ENCODE results near the gene RAMP2.
"Not testable (repeated sequence)": the region's sequence is repeated elsewhere in the genome, so short reads cannot be mapped to it uniquely, and the experiment has no call there.

RAMP2 gene

DNA sequence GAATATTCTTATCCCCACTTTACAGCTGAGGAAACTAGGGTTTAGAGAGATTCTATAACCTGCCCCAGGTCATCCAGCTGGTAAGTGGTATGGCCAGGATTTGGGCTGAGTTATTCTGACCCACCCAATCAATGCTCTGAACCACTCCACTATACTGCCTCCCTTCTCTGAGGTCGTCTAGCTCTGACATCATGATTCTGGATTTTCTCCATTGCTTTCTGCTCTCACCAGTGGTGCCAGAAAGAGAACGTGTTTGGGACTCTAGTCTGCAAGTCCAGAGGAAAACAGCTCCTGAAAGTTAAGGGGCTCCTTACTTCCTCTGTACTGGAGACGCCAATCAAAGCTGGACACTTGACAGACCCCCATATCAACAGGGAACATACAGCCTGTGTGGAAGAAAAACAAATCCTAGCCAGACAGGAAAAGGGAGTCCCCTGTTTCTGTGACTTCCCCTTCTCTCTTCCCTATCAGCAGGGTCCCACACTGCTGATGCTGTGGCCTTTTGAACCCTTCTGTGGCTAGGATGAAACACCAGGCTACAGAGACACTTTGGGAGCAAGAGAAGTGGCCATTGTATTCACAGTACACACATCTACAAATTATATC, 10.2 kb upstream of the RAMP2 start:
- no peaks in the 10 kb centered on the region for H3K36me3 Mint-ChIP-seq
- H3K9me3 Mint-ChIP-seq = no peaks in the 10 kb centered on the region
- H3K4me1 Mint-ChIP-seq = no peaks in the 10 kb centered on the region
- CTCF ChIA-PET = interaction anchor here (1.1 to 2.8 kb wide), 2 partner anchors 10 to 13 kb away, joined by 3 to 10 read pairs; partner anchors contain the start of gene RAMP2
- H3K4me3 Mint-ChIP-seq = no peak overlapping the region
- peaks cover 85% of the 10 kb centered on the region for H3K27me3 Mint-ChIP-seq
- no peak for DNase-seq
- H3K27ac Mint-ChIP-seq = no peak overlapping the region

DNA sequence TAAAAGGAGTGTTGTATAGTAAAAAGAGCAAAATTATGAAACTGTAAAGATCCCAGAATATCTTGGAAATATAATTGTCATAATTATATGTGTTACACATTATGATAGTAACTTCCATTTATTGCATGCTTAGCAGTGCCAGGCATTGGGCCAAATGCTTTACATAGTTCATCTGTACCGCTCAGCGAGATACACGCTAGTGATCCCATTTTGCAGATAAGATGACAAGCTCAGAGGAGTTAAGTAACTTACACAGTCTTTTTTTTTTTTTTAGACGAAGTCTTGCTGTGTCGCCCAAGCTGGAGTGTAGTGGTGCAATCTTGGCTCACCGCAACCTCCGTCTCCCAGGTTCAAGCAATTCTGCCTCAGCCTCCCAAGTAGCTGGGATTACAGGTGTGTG, 9.4 kb upstream of the RAMP2 start:
- Mint-ChIP-seq H3K4me3 (no peak overlapping the region), H3K27me3 (peaks cover 85% of the 10 kb centered on the region), H3K9me3 (no peaks in the 10 kb centered on the region), H3K27ac (no peak overlapping the region), H3K36me3 (no peaks in the 10 kb centered on the region), H3K4me1 (no peaks in the 10 kb centered on the region)
- no peak for DNase-seq
- CTCF ChIA-PET = interaction anchor here (2.8 kb wide), 1 partner anchor 12 kb away, joined by 10 read pairs; no protein-coding TSS in a partner anchor

- CTCF ChIA-PET = no interaction called here
- H3K9me3 Mint-ChIP-seq = no peaks in the 10 kb centered on the region
- no peaks in the 10 kb centered on the region for H3K4me1 Mint-ChIP-seq
- H3K27ac Mint-ChIP-seq = no peak overlapping the region
- H3K36me3 Mint-ChIP-seq = no peaks in the 10 kb centered on the region
- no peak for DNase-seq
- peaks cover 89% of the 10 kb centered on the region for H3K27me3 Mint-ChIP-seq
- no peak overlapping the region for H3K4me3 Mint-ChIP-seq
Observed at GRCh38 chr17:42754782-42755181, 6.2 kb upstream of the RAMP2 start.

DNA sequence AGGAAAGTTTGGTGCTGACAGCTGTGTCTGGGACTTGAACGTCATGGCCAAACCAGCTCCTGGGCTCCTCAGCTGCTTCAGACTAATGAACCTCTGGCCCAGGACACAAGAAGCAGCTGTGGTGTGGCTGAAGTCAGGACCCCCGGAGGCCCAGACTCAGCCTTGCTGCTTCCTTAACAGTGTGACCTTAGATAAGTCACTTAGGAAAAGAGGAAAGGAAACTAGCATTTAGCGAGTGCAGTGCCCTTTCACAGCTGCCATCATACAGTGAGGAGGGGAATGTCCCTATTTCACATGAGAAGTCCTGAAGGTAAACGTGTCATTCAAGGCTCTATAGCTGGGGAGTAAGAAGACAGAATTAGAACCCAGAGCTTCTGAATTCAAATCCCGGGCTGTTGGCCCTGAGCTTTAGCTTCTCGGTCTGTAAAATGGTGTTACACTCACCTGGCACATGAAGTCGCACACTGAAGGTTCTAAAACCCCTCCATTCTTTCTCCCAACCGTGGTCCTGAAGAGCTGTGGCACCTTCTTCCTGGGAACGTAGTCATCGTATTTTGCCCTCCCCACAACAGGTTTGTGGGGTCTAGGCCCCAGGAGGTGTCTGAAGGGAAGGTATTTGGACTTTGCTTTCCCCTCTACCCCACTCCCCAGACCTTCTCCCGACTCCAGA, 910 bp upstream of the RAMP2 start:
- CTCF ChIA-PET = interaction anchor here (1.0 to 5.3 kb wide), 3 partner anchors 10 to 182 kb away, joined by 3 to 77 read pairs (median 3); partner anchors contain the start of gene PSMC3IP
- Mint-ChIP-seq H3K27me3 (peaks cover 92% of the 10 kb centered on the region), H3K4me3 (no peak overlapping the region), H3K4me1 (peaks cover 12% of the 10 kb centered on the region), H3K27ac (no peak overlapping the region), H3K9me3 (no peaks in the 10 kb centered on the region), H3K36me3 (no peaks in the 10 kb centered on the region)
- DNase-seq = no peak

GRCh38 chr17:42761638-42762037, 611 bp downstream of the RAMP2 start:
- peak overlapping the region; percentile 28 for H3K4me3 Mint-ChIP-seq
- DNase-seq = no peak
- H3K9me3 Mint-ChIP-seq = no peaks in the 10 kb centered on the region
- no peaks in the 10 kb centered on the region for H3K36me3 Mint-ChIP-seq
- H3K4me1 Mint-ChIP-seq = peaks cover 12% of the 10 kb centered on the region
- CTCF ChIA-PET = interaction anchor here (0.9 to 5.3 kb wide), 6 partner anchors 11 to 183 kb away, joined by 3 to 77 read pairs (median 11); partner anchors contain the start of genes PSMC3IP and VPS25
- peaks cover 91% of the 10 kb centered on the region for H3K27me3 Mint-ChIP-seq
- H3K27ac Mint-ChIP-seq = no peak overlapping the region

DNA sequence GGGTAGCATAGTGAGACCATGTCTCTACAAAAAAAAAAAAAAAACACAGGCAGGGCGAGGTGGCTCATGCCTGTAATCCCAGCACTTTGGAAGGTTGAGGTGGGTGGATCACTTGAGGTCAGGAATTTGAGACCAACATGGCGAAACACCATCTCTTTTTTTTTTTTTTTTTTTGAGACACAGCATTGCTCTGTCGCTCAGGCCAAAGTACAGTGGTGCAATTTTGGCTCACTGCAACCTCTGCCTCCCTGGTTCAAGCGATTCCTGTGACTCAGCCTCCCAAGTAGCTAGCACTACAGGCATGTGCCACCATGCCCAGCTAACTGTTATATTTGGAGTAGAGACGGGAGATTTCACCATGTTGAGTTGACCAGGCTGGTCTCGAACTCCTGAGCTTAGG, 5.1 kb downstream of the RAMP2 start:
- H3K4me1 Mint-ChIP-seq = peaks cover 8% of the 10 kb centered on the region
- peaks cover 69% of the 10 kb centered on the region for H3K27me3 Mint-ChIP-seq
- no peaks in the 10 kb centered on the region for H3K36me3 Mint-ChIP-seq
- CTCF ChIA-PET = no interaction called here
- H3K27ac Mint-ChIP-seq = no peak overlapping the region
- no peak overlapping the region for H3K4me3 Mint-ChIP-seq
- no peak for DNase-seq
- no peaks in the 10 kb centered on the region for H3K9me3 Mint-ChIP-seq

DNA sequence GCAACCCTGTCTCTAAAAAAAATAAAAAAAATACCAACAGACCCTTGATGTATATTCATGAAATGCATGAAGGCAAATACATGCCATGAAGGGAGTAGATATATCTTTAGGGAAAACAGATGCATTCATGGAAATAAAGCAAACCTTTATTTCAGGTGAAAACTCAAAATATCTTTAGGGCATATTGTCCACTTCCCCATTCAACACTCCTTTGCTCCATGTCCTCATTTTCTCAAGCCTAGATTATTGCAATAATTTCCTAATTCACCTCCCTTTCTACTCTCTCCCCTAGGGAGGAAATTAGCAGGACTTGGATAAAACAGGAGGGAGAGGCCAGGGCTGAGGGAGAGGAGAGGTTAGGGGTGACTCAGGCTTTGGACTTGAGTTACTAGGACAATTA, 6.5 kb downstream of the RAMP2 start:
- CTCF ChIA-PET = no interaction called here
- Mint-ChIP-seq H3K4me3 (no peak overlapping the region), H3K27ac (no peak overlapping the region), H3K27me3 (peaks cover 56% of the 10 kb centered on the region), H3K9me3 (no peaks in the 10 kb centered on the region), H3K36me3 (no peaks in the 10 kb centered on the region), H3K4me1 (peaks cover 10% of the 10 kb centered on the region)
- DNase-seq = no peak

GRCh38 chr17:42768006-42768405, 7.0 kb downstream of the RAMP2 start:
- H3K27ac Mint-ChIP-seq, H3K9me3 Mint-ChIP-seq, DNase-seq, H3K36me3 Mint-ChIP-seq, CTCF ChIA-PET, H3K4me3 Mint-ChIP-seq: not testable (repeated sequence)
- Mint-ChIP-seq H3K4me1 (peaks cover 13% of the 10 kb centered on the region), H3K27me3 (peaks cover 51% of the 10 kb centered on the region)

DNA sequence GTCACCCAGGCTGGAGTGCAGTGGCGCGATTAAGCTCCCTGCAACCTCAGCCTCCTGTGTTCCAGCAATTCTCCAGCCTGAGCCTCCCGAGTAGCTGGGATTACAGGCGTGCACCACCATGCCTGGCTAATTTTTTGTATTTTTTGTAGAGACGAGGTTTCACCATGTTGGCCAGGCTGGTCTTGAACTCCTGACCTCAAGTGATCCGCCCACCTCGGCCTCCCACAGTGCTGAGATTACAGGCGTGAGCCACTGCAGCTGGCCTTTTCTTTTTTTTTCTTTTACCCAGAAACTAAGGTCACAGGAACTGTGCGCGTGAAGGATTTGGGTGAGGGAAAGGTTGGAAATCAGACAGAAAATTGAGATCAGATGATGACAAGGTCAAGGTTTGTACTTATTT, 8.9 kb downstream of the RAMP2 start:
- H3K4me3 Mint-ChIP-seq, DNase-seq, H3K9me3 Mint-ChIP-seq, H3K27ac Mint-ChIP-seq: not testable (repeated sequence)
- CTCF ChIA-PET = interaction anchor here (1.4 kb wide), 1 partner anchor 192 kb away, joined by 3 read pairs; no protein-coding TSS in a partner anchor
- H3K36me3 Mint-ChIP-seq = peaks cover 18% of the 10 kb centered on the region
- peaks cover 35% of the 10 kb centered on the region for H3K27me3 Mint-ChIP-seq
- peaks cover 30% of the 10 kb centered on the region for H3K4me1 Mint-ChIP-seq

DNA sequence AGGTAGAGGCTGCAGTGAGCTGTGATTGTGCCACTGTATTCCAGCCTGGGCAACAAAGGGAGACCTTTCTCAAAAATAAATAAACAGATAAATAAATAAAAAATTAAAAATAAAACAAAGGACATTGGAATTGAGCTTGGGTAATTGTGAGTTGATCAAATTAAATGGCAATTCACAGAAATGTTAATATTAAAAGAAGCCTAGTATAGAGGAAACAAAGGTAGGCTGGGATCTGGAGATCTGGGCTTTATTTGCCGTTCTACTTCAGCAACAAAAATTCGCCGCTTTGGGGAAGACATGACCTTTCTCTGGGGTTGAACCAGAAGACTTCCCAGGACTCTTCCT, 11.9 kb downstream of the RAMP2 start:
- Mint-ChIP-seq H3K36me3 (peaks cover 35% of the 10 kb centered on the region), H3K27me3 (peaks cover 11% of the 10 kb centered on the region), H3K4me1 (peaks cover 37% of the 10 kb centered on the region), H3K4me3 (peak overlapping the region; percentile 97), H3K9me3 (no peaks in the 10 kb centered on the region), H3K27ac (peak overlapping the region; percentile 90)
- CTCF ChIA-PET = interaction anchor here (1.6 to 2.6 kb wide), 3 partner anchors 10 to 194 kb away, joined by 6 to 18 read pairs (median 9); no protein-coding TSS in a partner anchor
- DNase-seq = no peak

GRCh38 chr17:42773290-42774035, 12.4 kb downstream of the RAMP2 start, which contains the start of gene VPS25:
TSS of gene VPS25 (plus strand) at chr17:42773449. CDS start at chr17:42773476, 27 bp downstream.
- Mint-ChIP-seq H3K9me3 (no peaks in the 10 kb centered on the region), H3K36me3 (peaks cover 38% of the 10 kb centered on the region), H3K4me3 (peak within 1 kb of the TSS; percentile 97), H3K4me1 (peaks cover 37% of the 10 kb centered on the region), H3K27ac (peak within 1 kb of the TSS; percentile 90), H3K27me3 (peaks cover 6% of the 10 kb centered on the region)
- peak; percentile 80 for DNase-seq
- CTCF ChIA-PET = interaction anchor here (1.6 to 2.6 kb wide), 3 partner anchors 11 to 195 kb away, joined by 6 to 18 read pairs (median 9); no protein-coding TSS in a partner anchor

- Mint-ChIP-seq H3K9me3 (no peaks in the 10 kb centered on the region), H3K4me1 (peaks cover 37% of the 10 kb centered on the region), H3K27ac (peak overlapping the region; percentile 90), H3K36me3 (peaks cover 44% of the 10 kb centered on the region), H3K4me3 (peak overlapping the region; percentile 97), H3K27me3 (peaks cover 2% of the 10 kb centered on the region)
- DNase-seq = no peak
- CTCF ChIA-PET = interaction anchor here (1.6 to 2.6 kb wide), 3 partner anchors 11 to 196 kb away, joined by 6 to 18 read pairs (median 9); no protein-coding TSS in a partner anchor
Observed at GRCh38 chr17:42774066-42774745, 13.2 kb downstream of the RAMP2 start.

DNA sequence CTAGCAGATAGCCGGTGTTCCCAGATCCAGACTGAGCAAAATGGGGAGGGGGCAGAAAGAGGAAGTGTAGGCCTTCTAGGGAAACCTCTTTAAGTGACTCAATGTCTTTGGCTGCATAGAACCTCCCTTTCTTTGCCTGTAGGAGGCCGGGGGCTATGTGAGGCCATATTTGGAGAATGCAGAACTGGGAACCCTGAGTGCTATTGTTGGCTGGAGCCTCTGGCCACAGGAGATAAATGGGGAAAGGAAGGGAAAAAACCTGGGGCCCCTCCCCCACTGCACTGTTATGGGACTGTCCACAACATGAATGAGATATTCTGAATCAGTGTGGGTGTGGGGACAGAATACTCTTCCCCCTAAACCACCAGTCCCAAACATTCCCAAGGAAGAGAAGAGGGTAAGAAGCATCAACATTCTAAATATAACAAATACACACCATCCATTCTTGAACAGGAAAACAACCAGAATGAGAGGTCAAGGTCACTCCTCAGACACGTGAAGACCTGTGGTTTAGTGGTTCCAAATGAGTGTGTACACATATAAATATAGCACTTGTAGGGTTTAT, 14.6 kb downstream of the RAMP2 start:
- Mint-ChIP-seq H3K36me3 (peaks cover 51% of the 10 kb centered on the region), H3K27ac (no peak overlapping the region), H3K27me3 (peaks cover 16% of the 10 kb centered on the region), H3K4me1 (peaks cover 43% of the 10 kb centered on the region), H3K4me3 (no peak overlapping the region), H3K9me3 (no peaks in the 10 kb centered on the region)
- no peak for DNase-seq
- CTCF ChIA-PET = no interaction called here
